ENCODE data around the gene DMAC2.
"Not testable (repeated sequence)": the region's sequence is repeated elsewhere in the genome, so short reads cannot be mapped to it uniquely, and the experiment has no call there.

The DMAC2 gene

DNA sequence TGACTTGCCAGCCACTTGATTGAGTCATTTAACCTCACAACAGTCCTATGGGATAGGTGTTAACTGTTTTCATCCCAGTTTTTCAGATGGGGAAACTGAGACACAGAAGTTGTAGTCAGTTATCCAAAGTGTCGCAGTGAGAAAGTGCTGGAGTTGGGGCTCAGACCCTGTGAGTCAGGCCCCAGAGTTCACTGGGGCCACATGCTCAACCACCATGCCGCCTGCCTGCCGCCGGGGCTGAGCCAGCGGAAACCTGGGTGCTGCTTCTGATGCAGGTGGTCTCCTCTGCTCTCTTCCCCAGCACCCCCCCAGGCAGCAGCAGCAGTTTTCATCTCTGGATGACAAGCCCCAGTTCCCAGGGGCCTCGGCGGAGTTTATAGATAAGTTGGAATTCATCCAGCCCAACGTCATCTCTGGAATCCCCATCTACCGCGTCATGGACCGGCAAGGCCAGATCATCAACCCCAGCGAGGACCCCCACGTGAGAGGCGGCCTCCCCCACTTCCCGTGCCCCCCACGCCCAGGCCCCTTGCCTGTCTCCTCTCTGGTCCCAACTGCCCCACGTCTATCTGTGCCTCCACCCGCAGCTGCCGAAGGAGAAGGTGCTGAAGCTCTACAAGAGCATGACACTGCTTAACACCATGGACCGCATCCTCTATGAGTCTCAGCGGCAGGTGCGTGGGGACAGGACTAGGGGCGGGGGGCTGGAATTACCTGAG lies 29.2 kb downstream of the DMAC2 start:
- no peak for TF ChIP-seq EZH2 (IDR thresholded peaks at IDR 0.05; ENCODE audit: borderline replicate concordance, low read length)
- TF ChIP-seq, protein P1, sequence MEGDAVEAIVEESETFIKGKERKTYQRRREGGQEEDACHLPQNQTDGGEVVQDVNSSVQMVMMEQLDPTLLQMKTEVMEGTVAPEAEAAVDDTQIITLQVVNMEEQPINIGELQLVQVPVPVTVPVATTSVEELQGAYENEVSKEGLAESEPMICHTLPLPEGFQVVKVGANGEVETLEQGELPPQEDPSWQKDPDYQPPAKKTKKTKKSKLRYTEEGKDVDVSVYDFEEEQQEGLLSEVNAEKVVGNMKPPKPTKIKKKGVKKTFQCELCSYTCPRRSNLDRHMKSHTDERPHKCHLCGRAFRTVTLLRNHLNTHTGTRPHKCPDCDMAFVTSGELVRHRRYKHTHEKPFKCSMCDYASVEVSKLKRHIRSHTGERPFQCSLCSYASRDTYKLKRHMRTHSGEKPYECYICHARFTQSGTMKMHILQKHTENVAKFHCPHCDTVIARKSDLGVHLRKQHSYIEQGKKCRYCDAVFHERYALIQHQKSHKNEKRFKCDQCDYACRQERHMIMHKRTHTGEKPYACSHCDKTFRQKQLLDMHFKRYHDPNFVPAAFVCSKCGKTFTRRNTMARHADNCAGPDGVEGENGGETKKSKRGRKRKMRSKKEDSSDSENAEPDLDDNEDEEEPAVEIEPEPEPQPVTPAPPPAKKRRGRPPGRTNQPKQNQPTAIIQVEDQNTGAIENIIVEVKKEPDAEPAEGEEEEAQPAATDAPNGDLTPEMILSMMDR (IDR thresholded peaks at IDR 0.05; ENCODE audit: low read length): no peak
- Histone ChIP-seq H3K9ac (ENCODE audit: low read length) (no peak overlapping the region), H3K4me2 (ENCODE audit: low read length) (no peak overlapping the region), H2AFZ (ENCODE audit: low read length) (no peak overlapping the region), H3K27me3 (ENCODE audit: insufficient read depth, low read length) (no peaks in the 10 kb centered on the region), H3K4me3 (ENCODE audit: low read depth, low read length, poor library complexity, severe bottlenecking) (no peak overlapping the region), H3K4me1 (ENCODE audit: insufficient read depth, low read length, severe bottlenecking) (no peaks in the 10 kb centered on the region), H3K9me2 (ENCODE audit: low read depth, low read length) (no peaks in the 10 kb centered on the region), H3K79me2 (ENCODE audit: insufficient read depth, low read length) (no peaks in the 10 kb centered on the region), H3K27ac (ENCODE audit: low read depth, low read length, poor library complexity, severe bottlenecking) (no peak overlapping the region), H3F3A (ENCODE audit: insufficient read depth, low read length) (no peaks in the 10 kb centered on the region), H3K9me3 (ENCODE audit: low read length) (no peaks in the 10 kb centered on the region), H3K36me3 (ENCODE audit: insufficient read depth, low read length) (peaks cover 41% of the 10 kb centered on the region), H4K20me1 (ENCODE audit: insufficient read depth, low read length) (no peaks in the 10 kb centered on the region)

DNA sequence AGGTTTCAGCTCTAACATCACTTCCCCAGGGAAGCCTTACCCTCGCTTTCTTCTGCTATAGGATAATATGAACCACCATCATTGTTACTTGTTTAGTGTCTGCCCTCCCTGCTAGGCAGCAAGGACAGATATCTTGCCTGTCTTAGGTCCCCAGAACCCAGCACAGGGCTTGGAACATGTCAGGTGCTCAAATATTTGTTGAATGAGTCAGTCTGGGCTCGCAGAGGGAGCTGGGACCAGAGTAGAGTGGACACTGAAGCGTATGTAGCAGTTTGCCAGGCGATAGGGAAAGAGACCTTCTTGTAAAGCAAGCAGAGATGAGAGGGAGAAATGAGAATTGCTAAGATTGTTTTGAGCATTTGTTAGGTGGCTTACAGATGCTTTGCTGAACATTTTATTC lies 30.4 kb downstream of the DMAC2 start:
- Histone ChIP-seq H3K4me1 (ENCODE audit: insufficient read depth, low read length, severe bottlenecking) (no peaks in the 10 kb centered on the region), H3K9me3 (ENCODE audit: low read length) (no peaks in the 10 kb centered on the region), H3K9ac (ENCODE audit: low read length) (no peak overlapping the region), H3K36me3 (ENCODE audit: insufficient read depth, low read length) (peaks cover 29% of the 10 kb centered on the region; the same call in 1 of the 2 replicates), H3K27ac (ENCODE audit: low read depth, low read length, poor library complexity, severe bottlenecking) (no peak overlapping the region), H3F3A (ENCODE audit: insufficient read depth, low read length) (no peaks in the 10 kb centered on the region), H3K9me2 (ENCODE audit: low read depth, low read length) (no peaks in the 10 kb centered on the region), H3K79me2 (ENCODE audit: insufficient read depth, low read length) (no peaks in the 10 kb centered on the region), H2AFZ (ENCODE audit: low read length) (no peak overlapping the region), H4K20me1 (ENCODE audit: insufficient read depth, low read length) (no peaks in the 10 kb centered on the region), H3K27me3 (ENCODE audit: insufficient read depth, low read length) (no peaks in the 10 kb centered on the region), H3K4me3 (ENCODE audit: low read depth, low read length, poor library complexity, severe bottlenecking) (no peak overlapping the region), H3K4me2 (ENCODE audit: low read length) (no peak overlapping the region)
- TF ChIP-seq, protein P1 (IDR thresholded peaks at IDR 0.05; ENCODE audit: low read length): no peak
- no peak for TF ChIP-seq EZH2 (IDR thresholded peaks at IDR 0.05; ENCODE audit: borderline replicate concordance, low read length)

DNA sequence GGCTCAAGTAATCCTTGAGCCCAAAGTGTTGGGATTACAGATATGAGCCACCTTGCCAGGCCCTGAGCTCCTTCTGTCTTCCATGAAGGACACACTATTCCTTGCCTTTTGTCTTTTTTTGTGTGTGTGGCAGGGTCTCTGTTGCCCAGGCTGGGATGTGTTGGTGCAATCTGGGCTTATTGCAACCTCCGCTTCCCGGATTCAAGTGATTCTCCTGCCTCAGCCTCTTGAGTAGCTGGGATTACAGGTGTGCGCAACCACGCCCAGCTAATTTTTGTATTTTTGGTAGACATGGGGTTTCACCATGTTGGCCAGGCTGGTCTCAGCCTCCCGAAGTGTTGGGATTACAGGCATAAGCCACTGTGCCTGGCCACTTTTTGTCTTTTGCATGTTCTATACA lies 30.9 kb downstream of the DMAC2 start:
- H3K4me1 ChIP-seq (ENCODE audit: insufficient read depth, low read length, severe bottlenecking): not testable (repeated sequence)

DNA sequence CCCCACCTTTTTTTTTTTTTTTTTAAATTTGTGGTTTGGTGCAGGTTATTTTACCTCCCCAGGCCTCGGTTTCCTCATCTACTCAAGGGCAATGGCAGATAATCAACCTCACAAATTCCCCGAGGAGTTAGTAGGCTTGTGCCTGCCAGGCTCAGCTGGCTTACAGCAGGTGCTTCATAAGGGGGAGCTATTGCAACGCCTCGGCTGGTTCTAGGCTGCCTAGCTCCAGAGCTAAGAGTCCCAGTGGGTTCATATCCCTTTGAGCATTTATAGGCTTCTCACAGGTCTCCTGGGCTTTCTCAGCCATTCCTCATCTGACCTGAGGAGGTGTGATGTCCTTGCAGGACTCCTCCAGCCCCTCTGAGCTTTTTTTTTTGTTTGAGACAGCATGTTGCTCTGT lies 31.5 kb downstream of the DMAC2 start:
- Histone ChIP-seq H3K27me3 (ENCODE audit: insufficient read depth, low read length) (no peaks in the 10 kb centered on the region), H3K4me1 (ENCODE audit: insufficient read depth, low read length, severe bottlenecking) (no peaks in the 10 kb centered on the region), H3K4me2 (ENCODE audit: low read length) (no peak overlapping the region), H3K9ac (ENCODE audit: low read length) (no peak overlapping the region), H3K36me3 (ENCODE audit: insufficient read depth, low read length) (peaks cover 19% of the 10 kb centered on the region; the same call in 1 of the 2 replicates), H3K27ac (ENCODE audit: low read depth, low read length, poor library complexity, severe bottlenecking) (no peak overlapping the region), H3K79me2 (ENCODE audit: insufficient read depth, low read length) (no peaks in the 10 kb centered on the region), H2AFZ (ENCODE audit: low read length) (no peak overlapping the region), H3F3A (ENCODE audit: insufficient read depth, low read length) (no peaks in the 10 kb centered on the region), H3K9me3 (ENCODE audit: low read length) (no peaks in the 10 kb centered on the region), H3K9me2 (ENCODE audit: low read depth, low read length) (no peaks in the 10 kb centered on the region), H4K20me1 (ENCODE audit: insufficient read depth, low read length) (no peaks in the 10 kb centered on the region), H3K4me3 (ENCODE audit: low read depth, low read length, poor library complexity, severe bottlenecking) (no peak overlapping the region)
- TF ChIP-seq, protein P1 (IDR thresholded peaks at IDR 0.05; ENCODE audit: low read length): no peak
- no peak for TF ChIP-seq EZH2 (IDR thresholded peaks at IDR 0.05; ENCODE audit: borderline replicate concordance, low read length)

More for the DNA sequence above, 30.9 kb downstream of the DMAC2 start:
- peaks cover 25% of the 10 kb centered on the region; the same call in 1 of the 2 replicates for H3K36me3 ChIP-seq (ENCODE audit: insufficient read depth, low read length)
- H2AFZ ChIP-seq (ENCODE audit: low read length); H3K27me3 ChIP-seq (ENCODE audit: insufficient read depth, low read length); H3K79me2 ChIP-seq (ENCODE audit: insufficient read depth, low read length); H3K4me3 ChIP-seq (ENCODE audit: low read depth, low read length, poor library complexity, severe bottlenecking); H4K20me1 ChIP-seq (ENCODE audit: insufficient read depth, low read length); H3F3A ChIP-seq (ENCODE audit: insufficient read depth, low read length); H3K9ac ChIP-seq (ENCODE audit: low read length); H3K4me2 ChIP-seq (ENCODE audit: low read length); H3K9me2 ChIP-seq (ENCODE audit: low read depth, low read length); H3K9me3 ChIP-seq (ENCODE audit: low read length); H3K27ac ChIP-seq (ENCODE audit: low read depth, low read length, poor library complexity, severe bottlenecking): not testable (repeated sequence)

Data from OCI-LY1 (cell line).